Esophagus squamous epithelium (tissue), 4 donors: ENCODE measurements around the gene SUMO4.

ENCODE experiments used
- CTCF ChIP-seq, 6 experiments: fragments of 450-650 bp in 4 of 6; fragments of 200-600 bp in 2 of 6; sonication (generic) in 2 of 6; IDR thresholded peaks; one replicate each; pipeline ENCODE4 v1.5.1; 2016 to 2019; ENCODE audit warnings: antibody characterized with exemption in 6 of 6, mild to moderate bottlenecking in 4 of 6, moderate library complexity in 4 of 6
- POLR2A ChIP-seq, 4 donors: fragments of 450-650 bp; IDR thresholded peaks; one replicate each; pipeline ENCODE4 v1.6.1; 2017; ENCODE audit warnings: antibody characterized with exemption in 4 of 4, mild to moderate bottlenecking in 4 of 4, moderate library complexity in 3 of 4

GRCh38 chr6:149423964-149424440, 23.9 kb downstream of the SUMO4 start:
- TF ChIP-seq CTCF (IDR thresholded peaks at IDR 0.05) (no peak), POLR2A (IDR thresholded peaks at IDR 0.05) (no peak)
